ENCODE measurements around the gene OXCT2.
"Not testable (repeated sequence)": the region's sequence is repeated elsewhere in the genome, so short reads cannot be mapped to it uniquely, and the experiment has no call there.

Gene OXCT2

GRCh38 chr1:39771022-39771532, at the start of gene OXCT2:
Gene OXCT2, minus strand, starts transcription at chr1:39771348. Its CDS starts 93 bp downstream, at chr1:39771255.
- DNase-seq (ENCODE audit: low read depth), result not testable (repeated sequence)

GRCh38 chr1:39819091-39819812, 48.1 kb upstream of the OXCT2 start:
- no peak for DNase-seq (ENCODE audit: low read depth)

GRCh38 chr1:39818482-39818881, 47.3 kb upstream of the OXCT2 start:
- DNase-seq (ENCODE audit: low read depth), result no peak

GRCh38 chr1:39817091-39817932, 46.2 kb upstream of the OXCT2 start:
- peak; percentile 39 for DNase-seq (ENCODE audit: low read depth)

- DNase-seq (ENCODE audit: low read depth), result peak; percentile 9
These were observed 45.4 kb upstream of the OXCT2 start for GRCh38 chr1:39816415-39817090.

GRCh38 chr1:39812913-39813312, 41.8 kb upstream of the OXCT2 start:
- DNase-seq (ENCODE audit: low read depth), result no peak

- DNase-seq (ENCODE audit: low read depth), result no peak
These were observed 37.8 kb upstream of the OXCT2 start for GRCh38 chr1:39808784-39809517.

- no peak for DNase-seq (ENCODE audit: low read depth)
These were observed 34.2 kb upstream of the OXCT2 start for GRCh38 chr1:39805385-39805784.

GRCh38 chr1:39802496-39803260, 31.5 kb upstream of the OXCT2 start:
- no peak for DNase-seq (ENCODE audit: low read depth)

GRCh38 chr1:39800471-39800835, 29.3 kb upstream of the OXCT2 start:
- no peak for DNase-seq (ENCODE audit: low read depth)

GRCh38 chr1:39799770-39800470, 28.8 kb upstream of the OXCT2 start:
- DNase-seq (ENCODE audit: low read depth), result peak; percentile 53

GRCh38 chr1:39798859-39799769, 28.0 kb upstream of the OXCT2 start:
- DNase-seq (ENCODE audit: low read depth), result peak; percentile 83

GRCh38 chr1:39795651-39796050, 24.5 kb upstream of the OXCT2 start:
- DNase-seq (ENCODE audit: low read depth), result no peak

GRCh38 chr1:39791838-39792237, 20.7 kb upstream of the OXCT2 start:
- no peak for DNase-seq (ENCODE audit: low read depth)

- no peak for DNase-seq (ENCODE audit: low read depth)
These were observed 18.5 kb upstream of the OXCT2 start for GRCh38 chr1:39789571-39790110.

- DNase-seq (ENCODE audit: low read depth), result peak; percentile 16
These were observed 17.8 kb upstream of the OXCT2 start, which contains the start of gene BMP8B for GRCh38 chr1:39788758-39789570. Gene BMP8B, minus strand, starts transcription at chr1:39788865. Its CDS starts 380 bp downstream, at chr1:39788485.

- no peak for DNase-seq (ENCODE audit: low read depth)
These were observed 17.2 kb upstream of the OXCT2 start for GRCh38 chr1:39788426-39788757.

GRCh38 chr1:39787964-39788363, 16.8 kb upstream of the OXCT2 start:
- not testable (repeated sequence) for DNase-seq (ENCODE audit: low read depth)
